OCI-LY1 (cell line): ENCODE results near the gene CDIPT.

Experiments used
- CTCF ChIP-seq: fragments of 200-600 bp; sonication (generic), shearing (Covaris generic); IDR thresholded peaks from 2 replicates; pipeline ENCODE4 v1.5.1; 2017; ENCODE audit warnings: mild to moderate bottlenecking, antibody characterized with exemption, low read length, moderate library complexity, mixed read lengths
- EZH2 ChIP-seq: fragments of 200-600 bp; sonication (generic), shearing (Covaris generic); IDR thresholded peaks from 2 replicates; pipeline ENCODE4 v1.8.0; 2017; ENCODE audit warnings: borderline replicate concordance, mixed run types, mild to moderate bottlenecking, antibody characterized with exemption, low read length, moderate library complexity, mixed read lengths

- TF ChIP-seq CTCF (no peak), EZH2 (no peak)
Measured at GRCh38 chr16:29876594-29877249, 13.7 kb upstream of the CDIPT start.
